ENCODE results near the gene APOLD1.

APOLD1 gene

GRCh38 chr12:12788675-12789368, 3.4 kb downstream of the APOLD1 start:
- no peaks in the 10 kb centered on the region for H3K79me2 ChIP-seq
- no peaks in the 10 kb centered on the region for H3K36me3 ChIP-seq (ENCODE audit: control insufficient read depth, insufficient read depth, low read length)
- H3K9ac ChIP-seq, result no peak overlapping the region
- H3K27me3 ChIP-seq (ENCODE audit: control insufficient read depth, insufficient read depth, low read length), result no peaks in the 10 kb centered on the region
- peak overlapping the region; percentile 54 for H3K4me3 ChIP-seq (ENCODE audit: low read depth, low read length)
- H3K9me3 ChIP-seq (ENCODE audit: control insufficient read depth, low read length), result no peaks in the 10 kb centered on the region
- H3K4me2 ChIP-seq (ENCODE audit: low read length), result peak overlapping the region; percentile 5
- peak overlapping the region; percentile 56 for H2AFZ ChIP-seq
- H3K4me1 ChIP-seq, result peaks cover 19% of the 10 kb centered on the region
- TF ChIP-seq CTCF (IDR thresholded peaks at IDR 0.05), result peak; percentile 81
- H3K27ac ChIP-seq, result peak overlapping the region; percentile 89

DNA sequence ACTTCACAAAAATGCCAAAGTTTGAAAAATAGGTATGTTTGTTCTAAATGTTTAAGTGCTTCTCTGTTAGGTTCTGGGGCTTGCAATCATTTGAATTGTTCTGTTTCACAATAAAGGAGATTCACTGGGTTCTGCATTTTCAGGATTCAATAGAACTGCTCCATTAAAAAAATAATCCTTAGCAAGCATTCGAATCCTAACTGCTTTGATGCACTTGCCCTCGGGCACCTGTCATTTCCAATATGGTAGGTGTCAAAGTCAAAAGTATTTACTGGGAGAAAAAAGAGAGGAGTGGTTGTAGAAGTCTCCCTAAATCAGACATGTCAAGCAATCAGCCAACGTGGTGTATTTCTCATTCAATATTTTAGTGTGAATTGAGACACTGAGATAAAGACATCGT, 5.5 kb downstream of the APOLD1 start:
- Histone ChIP-seq H3K4me2 (ENCODE audit: low read length) (no peak overlapping the region), H3K9me3 (ENCODE audit: control insufficient read depth, low read length) (no peaks in the 10 kb centered on the region), H3K79me2 (no peaks in the 10 kb centered on the region), H2AFZ (no peak overlapping the region), H3K4me1 (peaks cover 19% of the 10 kb centered on the region), H3K9ac (no peak overlapping the region), H3K27ac (no peak overlapping the region), H3K36me3 (ENCODE audit: control insufficient read depth, insufficient read depth, low read length) (no peaks in the 10 kb centered on the region), H3K4me3 (ENCODE audit: low read depth, low read length) (no peak overlapping the region), H3K27me3 (ENCODE audit: control insufficient read depth, insufficient read depth, low read length) (no peaks in the 10 kb centered on the region)
- no peak for TF ChIP-seq CTCF (IDR thresholded peaks at IDR 0.05)

DNA sequence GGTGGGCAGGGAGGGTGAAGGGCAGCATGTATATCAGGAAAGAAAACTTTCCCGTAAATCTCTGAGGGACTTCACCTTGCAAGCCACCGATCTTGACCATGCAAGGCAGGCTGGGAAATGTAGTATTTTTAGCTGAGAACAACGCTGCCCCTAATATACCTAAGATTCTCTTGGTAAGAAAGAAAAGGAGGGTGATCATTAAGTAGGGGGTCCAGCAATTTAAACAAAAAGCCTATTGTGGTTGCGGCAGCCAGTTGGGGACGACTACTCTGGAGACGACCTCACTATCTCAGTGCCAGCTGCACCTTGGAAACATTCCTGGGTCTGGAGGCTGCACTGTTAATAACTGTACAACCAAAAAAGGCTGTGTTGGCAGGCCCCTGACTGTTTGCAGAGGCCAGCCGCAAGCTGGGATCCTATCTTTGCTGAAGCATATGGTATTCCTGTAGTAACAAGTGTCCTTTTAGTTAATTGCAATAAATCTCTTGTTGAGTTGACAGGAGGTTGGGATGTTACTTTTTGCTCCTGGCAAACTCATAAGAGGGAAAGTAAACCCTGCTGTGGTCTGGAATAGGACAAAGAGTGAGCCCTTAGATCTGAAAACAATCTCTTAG, 6.4 kb downstream of the APOLD1 start:
- Histone ChIP-seq H3K9me3 (ENCODE audit: control insufficient read depth, low read length) (no peaks in the 10 kb centered on the region), H3K27me3 (ENCODE audit: control insufficient read depth, insufficient read depth, low read length) (no peaks in the 10 kb centered on the region), H3K4me2 (ENCODE audit: low read length) (no peak overlapping the region), H3K4me3 (ENCODE audit: low read depth, low read length) (no peak overlapping the region), H3K79me2 (no peaks in the 10 kb centered on the region), H3K27ac (no peak overlapping the region), H3K9ac (no peak overlapping the region), H3K36me3 (ENCODE audit: control insufficient read depth, insufficient read depth, low read length) (no peaks in the 10 kb centered on the region), H2AFZ (peak overlapping the region; percentile 27), H3K4me1 (peaks cover 15% of the 10 kb centered on the region)
- TF ChIP-seq CTCF (IDR thresholded peaks at IDR 0.05), result no peak

DNA sequence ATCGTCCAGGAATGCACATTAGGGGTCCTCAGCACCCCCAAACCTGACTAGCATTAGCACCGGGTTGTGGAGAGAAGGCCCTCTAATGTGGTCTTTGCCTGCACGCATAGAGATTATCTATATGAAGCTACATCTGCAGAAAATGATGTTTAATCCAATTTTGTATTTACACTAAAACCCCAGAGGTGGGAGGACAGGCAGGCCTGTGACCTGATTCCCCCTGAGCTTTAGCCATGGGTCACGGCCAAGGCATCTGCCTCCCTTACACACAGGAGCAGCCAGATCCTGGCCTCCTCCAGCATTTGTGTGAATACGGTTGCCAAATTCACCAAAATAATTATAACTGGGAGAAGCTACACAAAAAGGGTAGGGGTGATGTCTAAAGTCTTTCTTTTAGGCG, 7.0 kb downstream of the APOLD1 start:
- no peak overlapping the region for H3K4me3 ChIP-seq (ENCODE audit: low read depth, low read length)
- H3K27ac ChIP-seq, result no peak overlapping the region
- H3K9me3 ChIP-seq (ENCODE audit: control insufficient read depth, low read length), result no peaks in the 10 kb centered on the region
- H3K4me1 ChIP-seq, result peaks cover 12% of the 10 kb centered on the region
- no peaks in the 10 kb centered on the region for H3K36me3 ChIP-seq (ENCODE audit: control insufficient read depth, insufficient read depth, low read length)
- H3K27me3 ChIP-seq (ENCODE audit: control insufficient read depth, insufficient read depth, low read length), result no peaks in the 10 kb centered on the region
- TF ChIP-seq CTCF (IDR thresholded peaks at IDR 0.05), result no peak
- no peaks in the 10 kb centered on the region for H3K79me2 ChIP-seq
- H3K9ac ChIP-seq, result no peak overlapping the region
- H2AFZ ChIP-seq, result no peak overlapping the region
- H3K4me2 ChIP-seq (ENCODE audit: low read length), result no peak overlapping the region

DNA sequence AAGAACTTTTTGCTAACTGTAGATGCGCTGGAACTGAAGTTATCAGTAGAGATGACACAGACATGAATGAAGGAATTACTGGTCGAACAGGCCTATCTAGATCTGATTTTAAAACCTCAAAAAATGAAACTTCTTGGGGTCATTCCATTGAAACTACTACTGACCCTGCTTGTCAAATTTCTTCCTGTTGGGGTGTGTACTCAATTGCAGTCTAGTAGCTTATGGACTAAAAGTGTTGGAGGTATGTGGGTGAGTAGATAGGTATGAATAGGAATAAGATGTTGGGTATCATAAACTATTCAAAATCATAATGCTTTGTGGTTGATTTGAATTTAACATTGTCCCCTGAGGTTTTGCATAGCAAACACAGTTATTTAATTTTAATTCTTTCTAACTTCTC, 9.2 kb downstream of the APOLD1 start:
- H3K79me2 ChIP-seq, result no peaks in the 10 kb centered on the region
- no peaks in the 10 kb centered on the region for H3K9me3 ChIP-seq (ENCODE audit: control insufficient read depth, low read length)
- H3K4me2 ChIP-seq (ENCODE audit: low read length), result no peak overlapping the region
- TF ChIP-seq CTCF (IDR thresholded peaks at IDR 0.05), result no peak
- H3K9ac ChIP-seq, result no peak overlapping the region
- no peaks in the 10 kb centered on the region for H3K4me1 ChIP-seq
- no peaks in the 10 kb centered on the region for H3K27me3 ChIP-seq (ENCODE audit: control insufficient read depth, insufficient read depth, low read length)
- H2AFZ ChIP-seq, result no peak overlapping the region
- H3K36me3 ChIP-seq (ENCODE audit: control insufficient read depth, insufficient read depth, low read length), result no peaks in the 10 kb centered on the region
- no peak overlapping the region for H3K27ac ChIP-seq
- H3K4me3 ChIP-seq (ENCODE audit: low read depth, low read length), result no peak overlapping the region

All from parathyroid adenoma (tissue), 2 donors.